HG02610 (cell line): ENCODE data around the gene EPS8L2.
A peak's percentile ranks its signal among the peaks of the same experiment; 100 is the strongest.

Experiments used
- ATAC-seq: cut with Tn5 transposase; IDR thresholded peaks from one replicate; pipeline ENCODE4 v1.9.1; 2021; ENCODE audit warnings: mild to moderate bottlenecking, moderate library complexity; ENCODE audit not compliant: unreplicated experiment

EPS8L2 gene

GRCh38 chr11:773425-773824 lies 67.4 kb downstream of the EPS8L2 start:
- ATAC-seq: no peak

- ATAC-seq: no peak
Measured at GRCh38 chr11:773830-774229, 67.8 kb downstream of the EPS8L2 start.

GRCh38 chr11:774873-775592 lies 69.0 kb downstream of the EPS8L2 start:
- no peak for ATAC-seq

GRCh38 chr11:776263-776560 lies 70.2 kb downstream of the EPS8L2 start:
- no peak for ATAC-seq

GRCh38 chr11:776561-777287 lies 70.7 kb downstream of the EPS8L2 start:
- peak; percentile 18 for ATAC-seq
